HG02973 (cell line): ENCODE results near the gene TMEM163.
"Not testable (repeated sequence)": the region's sequence is repeated elsewhere in the genome, so short reads cannot be mapped to it uniquely, and the experiment has no call there.

ENCODE experiments used
- ATAC-seq: cut with Tn5 transposase; IDR thresholded peaks from one replicate; pipeline ENCODE4 v1.9.1; 2021; ENCODE audit warnings: moderate library complexity; ENCODE audit not compliant: unreplicated experiment

The TMEM163 gene

GRCh38 chr2:134723742-134724141 is 4.9 kb upstream of the TMEM163 start:
- ATAC-seq: not testable (repeated sequence)

DNA sequence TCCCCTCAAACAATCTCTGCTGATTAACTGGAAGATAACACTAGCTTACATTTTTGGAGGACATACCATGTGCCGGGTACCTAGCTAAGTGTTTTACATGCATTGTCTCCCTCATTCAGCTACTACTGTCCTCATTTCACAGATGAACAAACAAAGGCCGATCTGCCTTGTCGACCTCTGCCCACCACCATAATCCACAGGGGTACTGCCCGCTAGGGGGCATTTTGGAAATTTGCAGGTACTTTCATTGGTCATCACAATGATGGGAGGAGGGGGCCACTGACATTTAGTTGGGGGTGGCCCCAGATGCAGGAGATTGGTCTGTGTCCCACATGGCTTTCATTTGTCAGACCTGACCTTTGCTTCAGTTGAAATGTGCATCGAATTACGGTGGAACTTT is 3.9 kb upstream of the TMEM163 start:
- ATAC-seq: no peak

DNA sequence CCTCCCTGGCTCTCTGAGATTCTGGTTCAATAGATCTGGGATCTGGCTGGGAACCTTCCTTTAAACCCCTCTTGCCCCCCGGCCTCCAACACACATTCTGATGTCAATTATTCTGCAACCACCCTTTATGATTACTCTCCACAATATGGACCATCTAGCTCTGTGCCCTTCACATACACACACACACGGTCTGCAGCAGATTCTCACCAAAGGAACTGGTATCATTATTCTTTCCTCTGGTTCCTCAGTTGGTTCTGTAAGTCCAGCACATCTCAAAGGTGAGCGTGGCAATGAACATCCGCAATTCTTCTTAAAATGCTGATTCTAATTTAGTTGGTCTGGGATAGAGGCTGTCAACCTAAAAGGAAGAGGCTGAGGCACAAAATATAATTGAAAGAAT is 2.8 kb upstream of the TMEM163 start:
- no peak for ATAC-seq

DNA sequence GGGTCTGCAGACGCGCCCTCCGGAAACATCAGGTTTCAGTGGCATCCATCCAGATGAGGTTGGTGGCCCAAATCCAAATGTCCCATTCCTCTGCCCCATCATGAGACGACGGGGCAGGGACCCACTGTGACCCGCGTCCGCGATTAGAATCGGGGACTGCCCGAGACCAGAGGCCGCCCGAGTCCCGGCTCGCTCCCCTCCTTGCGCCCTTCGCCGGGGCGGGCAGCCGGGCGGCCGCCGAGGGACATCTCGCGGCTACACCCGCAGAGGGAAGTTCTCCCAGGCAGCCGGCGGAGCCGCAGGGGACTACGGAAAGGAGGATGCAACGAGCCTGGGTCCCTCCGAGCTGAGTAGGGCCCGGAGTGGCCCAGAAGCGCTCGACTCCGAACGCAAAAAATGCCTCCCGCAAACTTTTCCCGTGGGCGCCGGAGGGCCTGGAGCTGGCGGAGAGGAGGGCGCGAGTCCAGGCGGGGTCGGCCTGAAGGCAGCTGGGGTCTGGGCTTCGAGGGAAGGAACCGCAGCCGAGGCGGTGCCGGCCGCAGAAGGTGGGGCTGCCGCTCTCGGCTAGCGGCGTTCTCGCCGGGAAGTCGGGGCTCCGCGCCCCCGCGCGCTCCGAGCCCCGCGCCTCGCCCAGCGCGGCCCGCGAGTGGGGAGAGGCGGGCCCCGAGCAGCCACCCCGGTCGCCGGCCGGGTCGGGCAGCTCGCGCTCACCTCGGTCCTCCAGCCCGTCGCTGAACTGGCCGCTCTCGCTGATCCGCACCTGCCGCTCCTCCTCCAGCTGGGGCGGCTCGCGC is 580 bp downstream of the TMEM163 start:
- ATAC-seq: peak; percentile 41

GRCh38 chr2:134717286-134718022 is 1.3 kb downstream of the TMEM163 start:
- ATAC-seq: no peak

DNA sequence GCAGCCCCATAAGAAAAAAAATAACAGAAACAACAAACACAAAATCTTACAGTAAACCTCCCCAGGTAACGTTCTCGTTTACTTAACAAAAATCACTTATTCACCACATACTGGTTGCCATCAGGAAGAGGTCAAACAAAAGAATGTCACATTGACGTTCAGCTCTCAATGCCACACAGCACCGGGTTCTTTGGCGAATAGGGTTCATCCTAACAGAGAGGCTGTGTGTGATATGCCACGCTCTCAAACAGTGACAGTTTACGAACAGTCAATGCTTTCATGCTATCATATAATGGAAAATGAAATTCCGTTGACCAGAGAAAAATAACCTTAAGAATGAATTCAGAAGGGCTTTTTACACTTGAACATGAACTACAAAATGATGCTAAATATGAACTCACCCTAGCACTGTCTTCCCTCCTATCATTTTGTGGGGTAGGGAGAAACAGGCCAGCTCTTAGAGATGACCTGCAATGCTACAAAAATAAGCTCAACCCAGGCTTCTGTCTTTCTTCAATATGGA is 2.0 kb downstream of the TMEM163 start:
- no peak for ATAC-seq

- ATAC-seq: no peak
These were observed 2.7 kb downstream of the TMEM163 start for GRCh38 chr2:134715932-134716643.

DNA sequence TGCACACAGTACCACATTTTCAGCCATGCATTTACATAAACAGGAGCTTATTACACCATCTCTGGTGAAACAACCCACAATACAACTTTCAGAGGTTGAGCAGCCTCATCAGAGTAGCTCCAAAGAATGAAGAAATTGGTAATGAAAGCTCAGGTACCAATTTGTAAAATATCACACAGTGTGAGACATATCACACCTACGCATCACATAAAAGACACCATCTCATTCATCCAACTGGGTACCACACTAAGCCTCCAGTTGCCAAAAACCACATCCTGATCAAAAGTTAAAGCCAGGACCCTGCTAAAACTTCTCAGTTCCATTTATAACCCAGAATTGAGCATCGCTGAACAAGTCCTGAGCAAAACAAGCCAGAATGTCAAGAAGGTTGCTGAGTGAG is 4.6 kb downstream of the TMEM163 start:
- ATAC-seq: no peak

DNA sequence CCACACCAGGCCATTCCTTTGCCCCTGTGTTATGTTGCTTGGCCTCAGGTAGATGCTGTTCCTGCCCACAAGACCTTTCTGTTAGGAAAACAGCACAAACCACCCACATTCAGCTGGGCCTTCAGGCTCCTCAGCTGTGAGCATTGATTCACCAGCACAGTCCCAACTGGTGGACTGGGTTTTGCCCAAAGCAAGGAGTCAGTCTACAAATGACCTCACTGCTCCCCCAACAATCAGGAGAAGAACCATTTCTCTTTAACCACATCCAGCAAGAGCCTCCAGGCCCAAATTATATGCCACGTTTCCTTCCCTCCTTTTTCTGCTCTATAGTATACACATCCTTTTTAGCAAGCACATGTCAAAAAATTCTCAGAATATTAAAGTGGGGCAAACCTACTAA is 5.2 kb downstream of the TMEM163 start:
- ATAC-seq: no peak

- ATAC-seq: no peak
These were observed 5.6 kb downstream of the TMEM163 start for GRCh38 chr2:134713176-134713575.

- no peak for ATAC-seq
These were observed 6.1 kb downstream of the TMEM163 start for GRCh38 chr2:134712736-134713135.

GRCh38 chr2:134712299-134712698 is 6.5 kb downstream of the TMEM163 start:
- no peak for ATAC-seq

- ATAC-seq: no peak
These were observed 7.1 kb downstream of the TMEM163 start for GRCh38 chr2:134711692-134712091.

GRCh38 chr2:134707330-134707676 is 11.5 kb downstream of the TMEM163 start:
- ATAC-seq: no peak

- ATAC-seq: no peak
These were observed 12.0 kb downstream of the TMEM163 start for GRCh38 chr2:134706587-134707329.

DNA sequence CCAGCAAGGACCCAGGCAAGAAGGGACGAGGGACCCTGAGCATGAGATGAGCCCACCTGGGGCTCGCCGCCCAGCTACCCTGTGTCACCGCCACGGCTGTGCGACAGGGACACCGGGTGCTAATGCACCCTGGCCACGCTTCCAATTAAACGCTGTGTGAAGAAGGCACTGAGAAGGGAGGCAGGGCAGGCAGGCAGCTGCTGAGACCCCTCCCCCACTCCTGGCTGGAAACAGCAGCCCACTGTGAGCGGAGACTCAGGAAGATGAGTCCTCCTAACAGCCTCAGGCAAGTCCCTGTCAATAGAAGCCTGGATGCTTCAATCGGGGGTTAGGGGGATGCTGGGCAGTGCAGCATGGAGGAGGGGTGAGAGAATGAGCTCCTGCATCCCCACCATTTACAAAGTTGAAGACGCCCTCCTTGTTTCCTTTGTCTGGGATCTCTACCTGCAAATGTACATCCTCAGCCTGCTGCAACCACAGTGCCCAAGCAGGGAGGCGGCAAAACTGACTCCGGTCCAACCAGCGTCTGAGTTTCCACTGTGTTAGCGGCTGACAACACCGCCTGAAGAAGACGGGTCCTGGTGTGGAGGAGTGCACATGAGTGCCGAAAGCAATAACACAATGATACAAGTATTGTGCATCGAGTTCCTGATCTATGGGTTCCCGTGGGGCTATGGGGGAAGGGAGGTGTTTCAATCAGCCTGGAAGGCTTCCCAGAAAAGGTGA is 12.8 kb downstream of the TMEM163 start:
- no peak for ATAC-seq

GRCh38 chr2:134704173-134704572 is 14.6 kb downstream of the TMEM163 start:
- no peak for ATAC-seq

GRCh38 chr2:134703426-134703825 is 15.4 kb downstream of the TMEM163 start:
- no peak for ATAC-seq

- ATAC-seq: no peak
These were observed 18.1 kb downstream of the TMEM163 start for GRCh38 chr2:134700730-134701129.

GRCh38 chr2:134694411-134694810 is 24.4 kb downstream of the TMEM163 start:
- ATAC-seq: no peak
